RPMI8226 (cell line): ENCODE measurements around the gene FAM184B.
"Not testable (repeated sequence)": the region's sequence is repeated elsewhere in the genome, so short reads cannot be mapped to it uniquely, and the experiment has no call there.

Experiments
- DNase-seq: peaks from one replicate; pipeline ENCODE4 v3.0.0-alpha.2; 2015

Gene FAM184B

GRCh38 chr4:17680559-17681280, 100.7 kb downstream of the FAM184B start:
- DNase-seq = no peak

DNA sequence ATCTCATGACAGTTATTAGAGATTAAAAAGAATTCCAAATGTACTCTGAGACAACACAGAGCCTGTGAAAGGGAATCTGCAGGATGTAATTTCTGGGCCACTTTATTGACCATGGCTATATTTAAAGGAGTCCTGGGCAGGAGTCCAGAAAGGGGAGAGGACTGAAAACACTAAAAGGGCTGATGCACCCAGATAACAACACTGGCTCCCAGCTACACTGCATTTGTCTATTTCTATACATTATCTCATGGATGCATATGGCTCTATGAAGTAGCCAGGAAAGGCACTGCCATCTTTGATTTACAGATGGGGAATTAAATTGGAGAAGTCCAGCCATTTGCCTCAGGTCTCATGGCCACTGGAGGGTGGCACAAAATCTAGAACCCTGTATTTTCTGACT, 111.0 kb downstream of the FAM184B start:
- DNase-seq = no peak

GRCh38 chr4:17667653-17668201, 113.7 kb downstream of the FAM184B start:
- no peak for DNase-seq

GRCh38 chr4:17667253-17667652, 114.2 kb downstream of the FAM184B start:
- no peak for DNase-seq

- no peak for DNase-seq
Measured at GRCh38 chr4:17665852-17666251, 115.6 kb downstream of the FAM184B start.

- DNase-seq = no peak
Measured at GRCh38 chr4:17665346-17665745, 116.1 kb downstream of the FAM184B start.

DNA sequence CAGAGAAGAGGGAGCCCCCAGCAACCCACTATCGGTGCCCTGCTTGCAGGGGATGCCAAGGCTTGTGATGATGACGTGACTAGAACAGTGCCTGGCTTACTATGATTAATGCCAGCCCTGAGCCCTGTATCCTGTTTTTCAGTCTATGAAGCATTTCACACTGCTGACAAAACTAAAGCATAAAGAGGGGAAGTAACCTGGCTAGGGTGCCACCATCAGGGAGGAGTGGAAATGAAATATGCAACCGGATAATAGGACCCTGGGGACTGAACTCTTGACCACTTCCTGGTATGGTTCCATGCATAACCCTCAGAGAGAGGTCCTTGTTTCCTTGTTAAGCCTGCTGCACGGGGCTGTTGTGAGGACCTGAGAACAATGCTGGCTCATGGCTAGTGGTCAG, 116.7 kb downstream of the FAM184B start:
- peak; percentile 17 for DNase-seq

DNA sequence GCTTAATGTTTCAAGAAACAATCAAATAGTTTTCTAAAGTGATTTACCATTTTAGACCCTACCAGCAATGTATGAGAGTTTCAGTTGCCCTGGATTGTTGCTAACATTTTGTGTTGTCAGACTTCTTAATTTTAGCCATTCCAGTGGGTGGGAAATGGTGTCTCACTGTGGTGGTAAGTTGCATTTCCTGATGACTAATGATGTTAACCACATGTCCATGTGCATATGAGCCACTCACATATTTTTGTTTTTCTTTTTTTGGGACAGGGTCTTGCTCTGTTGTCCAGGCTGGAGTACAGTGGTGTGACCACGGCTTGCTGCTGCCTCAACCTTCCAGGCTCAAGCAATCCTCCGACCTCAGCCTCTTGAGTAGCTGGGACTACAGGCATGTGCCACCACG, 118.7 kb downstream of the FAM184B start:
- DNase-seq = no peak

DNA sequence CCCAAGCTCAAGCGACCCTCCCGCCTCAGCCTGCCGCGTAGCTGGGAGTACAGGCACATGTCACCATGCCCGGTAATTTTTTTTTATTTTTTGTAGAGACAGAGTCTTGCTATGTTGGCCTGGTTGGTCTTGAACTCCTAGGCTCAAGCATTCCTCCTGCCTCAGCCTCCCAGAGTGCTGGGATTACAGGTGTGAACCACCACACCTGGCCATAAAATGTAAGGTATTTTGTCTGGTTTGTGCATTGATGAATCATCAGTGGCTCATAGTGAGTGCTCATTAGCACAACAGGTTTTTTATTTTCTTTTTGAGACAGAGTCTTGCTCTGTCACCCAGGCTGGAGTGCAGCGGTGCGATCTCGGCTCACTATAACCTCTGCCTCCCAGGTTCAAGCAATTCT, 122.2 kb downstream of the FAM184B start:
- not testable (repeated sequence) for DNase-seq

- no peak for DNase-seq
Measured at GRCh38 chr4:17657849-17658248, 123.6 kb downstream of the FAM184B start.

DNA sequence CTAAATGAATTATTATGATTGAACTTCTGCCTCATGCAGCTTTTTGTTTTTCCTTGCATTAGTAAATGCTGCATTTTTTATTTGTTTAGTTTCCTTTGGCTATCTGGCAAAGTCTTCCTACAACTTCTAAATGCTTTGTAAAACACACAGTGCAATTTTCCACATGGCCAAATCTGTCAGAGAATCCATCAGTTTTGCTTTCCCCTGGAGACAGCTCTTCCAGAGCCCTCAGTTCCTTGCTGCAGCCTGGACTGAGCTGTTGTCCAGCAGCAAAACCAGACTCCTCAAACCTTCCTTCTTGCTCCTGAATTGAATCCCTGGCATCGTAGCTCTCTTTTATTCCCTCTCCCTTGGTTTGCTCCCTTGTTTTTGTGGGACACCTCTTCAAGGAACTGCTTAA, 124.3 kb downstream of the FAM184B start:
- DNase-seq = no peak

DNA sequence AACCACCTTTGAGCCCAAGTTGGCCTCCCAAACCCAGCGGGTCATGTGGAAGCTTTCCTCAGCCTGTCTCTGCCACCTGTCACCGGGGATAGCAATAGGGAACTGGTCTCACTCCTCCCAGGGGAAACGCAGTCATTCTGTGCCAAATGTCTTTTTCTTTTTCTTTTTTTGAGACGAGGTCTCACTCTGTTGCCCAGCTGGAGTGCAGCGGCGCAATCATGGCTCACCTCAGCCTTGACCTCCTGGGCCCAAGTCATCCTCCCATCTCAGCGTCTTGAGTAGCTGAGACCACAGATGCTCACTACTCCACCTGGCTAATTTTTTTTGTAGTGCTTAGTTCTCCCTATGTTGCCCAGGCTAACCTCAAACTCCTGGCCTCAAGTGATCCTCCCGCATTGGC, 126.7 kb downstream of the FAM184B start:
- no peak for DNase-seq

DNA sequence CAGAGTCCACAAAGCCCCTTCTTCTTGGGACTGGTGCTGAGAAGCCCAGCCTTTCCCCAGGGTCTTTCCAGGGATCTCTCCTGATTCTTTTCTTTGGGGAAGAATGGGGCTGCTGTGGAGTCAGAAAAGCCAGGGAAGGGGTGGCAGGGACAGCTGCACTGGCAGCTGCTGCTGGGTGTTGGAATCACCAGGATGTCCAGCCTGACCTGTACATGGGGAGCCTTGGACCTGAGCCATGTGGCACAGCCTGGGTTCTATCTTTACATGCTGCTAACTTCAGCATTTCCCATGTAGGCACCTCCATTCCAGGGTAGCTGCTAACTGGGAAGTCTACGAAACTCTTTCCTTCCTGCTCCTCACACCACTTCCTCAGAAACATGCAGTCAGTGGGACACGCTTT, 131.0 kb downstream of the FAM184B start:
- no peak for DNase-seq

GRCh38 chr4:17647927-17648326, 133.5 kb downstream of the FAM184B start:
- peak; percentile 13 for DNase-seq

DNA sequence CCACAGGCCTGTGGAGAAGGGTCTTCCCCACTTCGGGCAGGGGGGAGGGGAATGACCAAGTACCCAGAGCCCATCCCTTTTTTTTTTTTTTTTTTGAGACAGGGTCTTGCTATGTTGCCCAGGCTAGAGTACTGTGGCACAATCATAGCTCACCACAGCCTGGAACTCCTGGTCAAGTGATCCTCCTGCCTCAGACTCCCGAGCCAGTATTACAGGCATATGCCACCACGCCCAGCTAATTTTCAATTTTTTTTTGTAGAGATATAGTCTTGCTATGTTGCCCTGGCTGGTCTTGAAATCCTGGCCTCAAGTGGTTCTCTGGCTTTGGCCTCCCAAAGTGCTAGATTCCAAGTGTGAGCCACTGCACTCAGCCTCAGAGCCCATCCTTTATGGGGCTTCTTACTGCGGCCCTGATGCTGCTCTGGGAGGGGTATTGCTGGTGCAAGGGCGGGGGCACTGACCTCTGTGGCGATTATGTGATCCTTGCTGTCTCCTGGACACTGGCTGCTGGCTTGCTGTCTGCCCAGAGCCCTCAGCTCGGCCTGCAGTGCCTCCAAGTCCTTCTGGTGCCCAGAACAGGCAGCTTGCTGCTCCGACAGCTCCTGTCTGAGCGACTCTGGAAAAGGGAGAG, 134.1 kb downstream of the FAM184B start:
- no peak for DNase-seq

DNA sequence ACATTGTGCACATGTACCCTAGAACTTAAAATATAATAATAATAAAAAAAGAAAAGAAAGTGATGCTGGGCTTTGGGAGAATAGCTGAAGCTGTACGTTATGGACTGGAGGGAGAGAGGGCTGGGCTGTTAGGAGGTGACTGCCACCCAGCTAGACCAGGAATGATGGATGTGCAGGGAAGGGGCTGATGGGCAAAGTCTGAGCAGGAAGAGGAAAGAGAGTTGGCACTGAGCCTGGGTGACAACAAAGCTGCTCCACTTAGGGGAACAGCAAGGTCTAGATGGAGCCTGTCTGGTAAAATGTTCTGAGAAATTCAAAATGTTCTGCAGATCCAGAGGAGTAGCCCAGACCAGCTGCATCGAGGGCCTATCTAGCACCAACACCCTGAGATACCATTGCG, 134.7 kb downstream of the FAM184B start:
- DNase-seq = no peak

- DNase-seq = no peak
Measured at GRCh38 chr4:17642398-17642783, 139.0 kb downstream of the FAM184B start.

DNA sequence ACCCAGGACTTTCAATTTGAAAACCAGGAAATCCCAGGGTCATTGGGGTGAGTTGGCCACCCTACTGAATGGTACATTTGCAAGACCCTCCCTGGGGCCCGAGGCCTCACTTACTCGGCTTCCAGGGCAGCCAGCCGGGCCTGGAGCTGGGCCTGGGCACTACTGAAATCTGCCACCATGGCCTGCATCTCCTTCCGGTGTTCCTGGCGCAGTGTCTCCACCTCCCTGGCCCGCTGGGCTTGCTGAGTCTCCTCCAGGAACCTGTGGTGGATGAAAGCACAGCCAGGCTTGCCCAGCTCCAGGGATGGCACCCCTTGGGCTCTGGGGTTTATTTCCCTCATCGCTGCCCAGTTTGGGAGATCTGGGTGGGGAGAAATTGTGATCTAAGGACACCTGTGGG, 142.3 kb downstream of the FAM184B start:
- DNase-seq = no peak

DNA sequence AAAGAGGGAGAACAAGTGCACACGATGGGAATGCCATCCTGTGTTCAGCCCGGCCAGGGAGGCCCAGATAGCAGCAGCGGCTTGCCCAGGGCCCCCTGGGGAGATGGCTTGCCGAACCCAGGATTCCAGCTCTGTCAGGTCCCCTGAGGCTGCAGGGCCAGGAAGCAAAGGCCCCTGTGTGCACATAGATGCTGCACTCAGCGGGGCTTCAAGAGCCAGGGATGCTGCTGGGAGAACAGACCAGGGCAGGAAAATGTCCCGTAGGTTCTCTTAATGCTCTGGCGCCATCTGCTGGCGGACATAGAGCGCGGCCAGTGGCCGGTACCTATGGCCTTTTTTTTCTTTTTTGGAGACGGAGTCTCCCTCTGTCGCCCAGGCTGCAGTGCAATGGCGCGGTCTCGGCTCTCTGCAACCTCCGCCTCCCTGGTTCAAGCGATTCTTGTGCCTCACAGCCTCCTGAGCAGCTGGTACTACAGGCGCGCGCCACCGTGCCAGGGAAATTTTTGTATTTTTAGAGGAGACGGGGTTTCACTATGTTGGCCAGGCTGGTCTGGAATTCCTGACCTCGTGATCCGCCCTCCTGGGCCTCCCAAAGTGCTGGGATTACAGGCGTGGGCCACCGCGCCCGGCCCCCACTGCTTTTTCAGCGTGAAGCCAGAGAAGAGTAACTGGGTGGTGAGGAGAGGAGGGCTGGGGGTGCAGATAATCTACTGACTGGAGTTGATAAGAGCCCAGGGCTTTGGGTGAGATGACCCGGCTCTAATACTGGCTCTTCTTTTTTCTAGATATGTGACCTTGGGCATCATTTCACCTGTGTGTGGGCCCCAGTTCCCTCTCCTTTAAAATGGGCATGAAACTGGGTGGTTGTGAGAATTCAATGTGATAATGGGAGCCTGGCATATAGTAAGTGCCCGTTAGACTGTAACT, 144.5 kb downstream of the FAM184B start:
- peak; percentile 71 for DNase-seq

GRCh38 chr4:17636341-17636695, 145.1 kb downstream of the FAM184B start:
- no peak for DNase-seq

DNA sequence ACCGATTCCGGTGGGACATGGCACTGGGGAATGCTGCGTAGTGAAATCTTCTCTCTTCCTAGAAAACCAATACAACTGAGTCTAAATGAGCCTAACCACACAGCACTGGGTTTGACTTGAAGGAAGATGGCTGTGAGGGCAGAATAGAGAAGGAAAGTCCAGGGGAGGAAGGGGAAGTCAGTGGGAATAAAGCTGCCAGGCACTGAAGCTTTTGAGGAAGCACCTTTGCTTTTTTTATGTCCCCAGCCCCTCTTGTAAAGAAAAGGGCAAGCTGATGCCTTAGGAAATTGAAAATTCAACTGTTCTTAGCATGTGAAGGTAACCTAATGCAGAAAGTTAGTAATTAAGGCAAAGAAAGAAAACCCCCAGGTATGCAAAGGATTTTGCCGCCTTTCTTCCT, 146.4 kb downstream of the FAM184B start:
- no peak for DNase-seq

- DNase-seq = no peak
Measured at GRCh38 chr4:17633600-17633999, 147.8 kb downstream of the FAM184B start.

DNA sequence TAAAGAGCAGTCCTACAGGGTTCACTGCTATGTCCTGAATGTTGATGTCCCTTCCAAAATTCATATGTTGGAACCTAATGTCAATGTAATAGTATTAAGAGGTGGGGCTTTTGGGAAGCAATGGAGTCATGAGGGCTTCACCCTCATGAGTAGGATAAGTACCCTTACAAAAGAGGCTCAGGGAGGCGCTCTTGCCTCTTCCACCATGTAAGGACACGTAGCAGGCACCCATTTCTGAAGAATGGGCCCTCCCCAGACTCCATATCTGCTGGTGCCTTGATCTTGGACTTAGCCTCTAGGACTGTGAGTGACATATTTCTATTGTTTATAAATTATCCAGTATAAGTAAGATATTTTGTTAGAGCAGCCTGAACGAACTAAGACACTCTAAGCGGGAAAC, 151.2 kb downstream of the FAM184B start:
- no peak for DNase-seq

- DNase-seq = no peak
Measured at GRCh38 chr4:17624821-17625220, 156.6 kb downstream of the FAM184B start.
